GM21528 (cell line): Measurements from ENCODE around the gene PLCB1.
"Not testable (repeated sequence)": the region's sequence is repeated elsewhere in the genome, so short reads cannot be mapped to it uniquely, and the experiment has no call there.

Experiments used
- ATAC-seq: cut with Tn5 transposase; IDR thresholded peaks from one replicate; pipeline ENCODE4 v1.9.1; 2021; ENCODE audit warnings: mild to moderate bottlenecking, moderate library complexity; ENCODE audit not compliant: unreplicated experiment, low FRiP score

The PLCB1 gene

DNA sequence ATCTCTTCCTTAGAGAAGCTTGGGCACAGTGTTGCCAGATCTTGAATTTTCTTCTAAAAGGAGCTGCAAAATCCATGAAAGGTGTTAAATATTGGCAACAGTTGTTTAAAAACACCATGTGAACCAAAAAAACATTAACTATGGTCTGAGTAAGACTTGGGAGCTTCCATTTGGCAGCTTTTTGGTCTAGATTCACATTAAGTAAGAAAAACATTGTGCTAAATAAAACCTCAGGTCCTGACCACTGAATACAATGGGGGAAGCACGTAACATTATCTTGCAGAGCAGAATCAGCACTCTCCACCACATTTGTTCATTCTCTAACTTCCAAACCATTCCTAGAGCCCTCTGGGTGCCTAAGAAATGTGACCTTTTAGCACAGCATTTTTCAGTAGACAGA lies 499.2 kb downstream of the PLCB1 start:
- ATAC-seq: no peak

DNA sequence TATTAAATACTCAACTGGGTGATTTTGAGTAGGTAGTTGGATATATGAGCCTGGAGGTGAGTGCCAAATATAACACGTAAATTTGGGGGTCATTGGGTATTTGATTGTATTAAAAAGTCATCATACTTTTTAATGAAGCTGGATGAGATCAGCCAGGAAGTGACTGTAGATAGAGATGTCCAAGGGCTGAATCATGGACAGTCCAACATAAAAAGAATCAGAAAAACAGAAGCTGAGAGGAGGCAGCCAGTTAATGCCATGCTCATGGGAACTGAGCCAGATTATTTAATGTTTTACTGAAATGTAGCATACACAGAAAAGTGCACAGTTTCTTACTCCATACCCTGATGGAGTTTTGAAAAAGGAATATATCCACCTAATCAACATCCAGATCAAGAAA lies 501.3 kb downstream of the PLCB1 start:
- ATAC-seq: no peak

DNA sequence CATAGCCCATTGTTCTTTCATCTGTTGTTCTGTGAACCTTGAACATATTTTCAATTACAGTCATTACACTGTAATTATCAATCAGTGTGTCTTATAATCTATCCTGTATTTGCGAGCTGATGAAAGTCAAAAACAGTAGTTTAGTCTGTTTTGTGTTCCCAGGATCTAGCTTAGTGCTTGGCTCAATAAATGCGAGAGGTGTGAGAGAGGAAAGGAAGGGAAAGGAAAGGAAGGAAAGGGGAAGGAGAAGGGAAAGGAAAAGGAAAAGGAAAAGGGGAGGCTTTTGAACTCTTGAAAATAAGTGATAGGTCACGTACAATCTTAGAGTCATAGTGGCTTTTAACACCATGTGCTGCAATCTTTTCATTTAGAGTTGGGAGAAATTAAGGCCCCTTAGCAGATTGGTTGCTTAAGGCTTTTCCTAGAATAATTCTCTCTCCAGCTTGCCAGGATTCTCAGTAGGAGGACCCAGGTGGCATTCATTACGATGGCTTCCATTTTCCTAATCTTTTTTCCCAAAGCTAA lies 503.0 kb downstream of the PLCB1 start:
- no peak for ATAC-seq

DNA sequence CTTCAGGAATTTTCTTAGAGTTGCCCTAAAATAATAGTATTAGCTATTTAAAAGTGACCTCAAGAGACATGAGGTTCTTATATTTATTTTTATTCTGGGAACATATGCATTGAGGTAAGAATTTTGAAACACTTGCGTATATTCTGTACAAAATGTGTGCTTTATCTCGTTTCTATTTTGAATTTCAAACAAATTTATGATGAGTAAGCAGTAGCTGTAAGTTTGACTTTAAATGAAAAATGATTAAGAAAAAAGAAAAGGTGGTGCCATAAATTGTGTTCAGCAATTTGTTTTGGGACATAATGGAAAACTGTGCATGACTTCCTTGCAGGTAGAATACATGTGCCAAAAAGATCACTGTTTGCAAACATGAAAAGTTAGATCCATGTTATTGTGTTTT lies 503.8 kb downstream of the PLCB1 start:
- ATAC-seq: no peak

DNA sequence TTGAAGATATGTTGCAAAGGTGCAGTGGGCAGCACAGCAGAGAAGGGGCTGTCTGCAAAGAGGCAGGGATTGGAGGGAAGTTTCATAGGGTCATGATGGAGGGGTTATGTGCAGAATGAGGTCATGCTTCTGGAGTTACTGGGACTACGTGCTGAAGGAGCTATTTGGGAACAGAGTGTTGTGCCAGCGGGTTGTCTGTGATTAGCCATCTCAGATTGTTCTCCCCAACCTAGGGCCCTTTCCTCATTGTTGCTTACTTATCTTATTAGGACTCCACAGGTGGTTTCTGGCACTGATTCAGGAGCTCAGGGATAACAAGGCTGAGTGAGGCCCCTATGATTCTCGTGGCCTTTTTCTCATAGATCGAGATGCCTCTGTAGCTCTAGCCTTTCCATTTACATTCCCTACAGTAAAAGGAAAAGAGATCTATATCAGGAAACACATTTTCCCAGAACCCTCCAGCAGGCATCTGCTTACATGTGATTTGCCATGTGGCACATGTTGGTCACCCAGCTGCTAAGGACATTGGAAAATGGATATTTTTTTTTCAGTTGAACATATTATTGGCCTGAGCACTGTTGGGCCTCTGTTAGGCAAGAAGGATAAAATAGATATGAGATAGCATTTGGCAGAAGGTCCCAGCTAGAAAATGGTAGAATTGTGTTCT lies 507.2 kb downstream of the PLCB1 start:
- no peak for ATAC-seq

DNA sequence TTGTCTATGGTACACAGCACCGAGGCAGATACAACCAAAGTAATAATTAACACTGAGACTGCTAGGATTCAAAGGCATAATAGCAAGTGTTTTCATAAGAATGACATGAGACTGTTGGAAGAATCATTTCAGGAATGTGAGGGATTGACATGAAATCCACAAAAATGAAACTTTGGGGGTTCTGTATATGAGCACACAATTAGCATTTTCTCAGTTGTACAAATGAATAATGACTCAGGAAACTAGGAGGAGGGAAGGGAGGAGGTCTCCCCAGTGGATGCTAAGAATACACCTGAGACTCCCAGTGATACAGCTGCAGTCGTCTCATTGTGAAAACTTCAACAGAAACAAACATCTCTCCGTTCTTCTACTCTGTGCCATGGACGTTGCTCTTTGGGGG lies 508.4 kb downstream of the PLCB1 start:
- no peak for ATAC-seq

DNA sequence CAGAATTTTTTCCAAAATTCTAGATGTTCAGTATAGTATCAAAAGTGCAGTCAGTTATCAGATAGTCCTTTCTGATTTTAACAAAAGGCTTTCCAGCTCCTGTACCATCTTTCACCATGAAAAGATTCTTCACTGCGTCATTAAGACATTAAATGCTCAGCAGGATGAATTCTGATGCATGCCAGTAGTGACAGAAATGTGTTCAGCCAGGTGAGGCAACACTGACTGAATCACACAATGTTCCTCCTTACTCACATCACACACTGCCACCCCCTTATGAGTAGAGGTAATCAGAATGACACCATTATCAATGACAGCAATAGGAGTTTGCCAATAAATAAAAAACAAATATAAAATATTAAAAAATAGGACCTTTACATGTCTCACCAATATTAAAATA lies 510.2 kb downstream of the PLCB1 start:
- ATAC-seq: no peak

DNA sequence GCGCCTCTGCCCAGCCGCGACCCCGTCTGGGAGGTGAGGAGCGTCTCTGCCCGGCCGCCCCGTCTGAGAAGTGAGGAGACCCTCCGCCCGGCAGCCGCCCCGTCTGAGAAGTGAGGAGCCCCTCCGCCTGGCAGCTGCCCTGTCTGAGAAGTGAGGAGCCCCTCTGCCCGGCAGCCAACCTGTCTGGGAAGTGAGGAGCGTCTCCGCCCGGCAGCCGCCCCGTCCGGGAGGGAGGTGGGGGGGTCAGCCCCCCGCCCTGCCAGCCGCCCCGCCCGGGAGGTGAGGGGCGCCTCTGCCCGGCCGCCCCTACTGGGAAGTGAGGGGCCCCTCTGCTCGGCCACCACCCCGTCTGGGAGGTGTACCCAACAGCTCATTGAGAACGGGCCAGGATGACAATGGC lies 512.4 kb downstream of the PLCB1 start:
- not testable (repeated sequence) for ATAC-seq

DNA sequence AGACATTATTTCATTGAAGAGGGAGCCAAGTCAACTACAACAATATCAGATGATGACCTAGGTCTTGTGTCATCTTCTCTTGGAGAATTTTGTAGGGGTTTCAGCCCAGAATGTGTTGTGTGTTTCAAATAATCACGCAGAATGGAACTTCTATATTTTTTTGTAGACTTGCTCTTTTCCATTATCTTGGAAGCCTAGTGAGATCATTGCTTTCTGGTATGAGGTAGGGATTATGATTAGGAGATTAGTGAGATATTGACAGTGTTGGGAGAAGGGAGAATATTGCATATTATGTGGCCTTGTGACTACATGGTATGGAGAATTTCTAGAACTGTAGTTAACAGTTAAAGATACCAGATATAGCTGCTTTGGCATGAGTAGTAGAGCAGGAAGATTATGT lies 513.3 kb downstream of the PLCB1 start:
- no peak for ATAC-seq

DNA sequence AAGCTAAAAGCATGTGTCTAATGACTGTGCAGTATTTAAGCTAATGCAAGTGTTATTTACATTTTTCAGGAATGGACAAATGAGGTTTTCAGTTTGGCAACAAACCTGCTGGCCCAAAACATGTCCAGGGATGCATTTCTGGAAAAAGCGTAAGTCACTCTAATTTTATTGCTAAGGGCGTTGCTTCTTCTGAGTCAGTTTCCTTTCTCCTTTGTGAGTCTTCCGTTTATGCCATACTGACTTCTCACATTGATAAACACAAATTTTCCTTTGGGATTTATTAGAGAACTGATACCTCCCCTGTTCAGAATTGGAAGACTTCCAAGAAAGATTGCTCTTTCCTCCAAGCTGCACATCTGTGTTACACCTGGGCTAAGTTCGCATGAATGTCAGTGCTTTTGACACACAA lies 514.0 kb downstream of the PLCB1 start:
- no peak for ATAC-seq

DNA sequence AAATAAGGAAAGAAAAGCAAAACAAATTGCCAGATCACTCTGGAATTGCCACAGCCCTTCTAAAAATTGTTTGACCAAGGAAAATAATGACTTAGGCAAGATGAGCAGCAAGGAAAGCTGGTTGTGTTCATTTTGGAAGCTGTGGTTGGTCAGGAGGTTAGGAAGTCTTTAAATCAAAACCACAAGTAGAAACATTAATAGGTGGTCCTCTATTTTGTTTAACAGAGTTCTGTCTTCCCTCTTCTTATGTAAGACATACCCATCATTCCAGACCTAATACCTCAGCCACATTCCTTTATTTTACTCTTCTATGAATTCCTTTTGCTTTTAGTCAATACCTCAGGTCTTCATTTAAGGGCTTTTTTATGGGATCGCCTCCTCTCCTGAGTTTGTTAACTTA lies 514.6 kb downstream of the PLCB1 start:
- no peak for ATAC-seq

DNA sequence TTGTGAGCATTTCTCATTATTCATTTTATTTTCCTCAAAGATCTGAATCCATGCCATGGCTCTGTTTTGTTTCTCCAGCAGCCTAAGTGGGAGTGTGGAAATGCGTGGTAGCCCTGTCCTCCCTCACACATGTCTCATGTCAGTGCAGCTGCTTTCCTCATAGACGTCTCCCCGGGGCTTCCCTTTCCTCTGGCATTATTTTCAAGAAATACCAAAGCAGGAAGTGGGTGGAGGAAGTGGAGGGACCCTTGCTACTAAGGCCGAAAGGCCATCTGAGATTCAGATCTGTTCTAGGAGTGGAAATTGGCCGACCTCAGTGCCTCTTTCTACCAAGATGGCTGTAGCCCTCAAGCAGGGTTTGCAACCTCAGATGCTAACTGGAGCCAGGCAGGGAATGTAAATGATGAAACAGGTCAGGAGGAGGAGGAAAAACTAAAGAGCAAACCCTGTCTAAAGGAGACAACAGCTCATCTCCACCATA lies 515.9 kb downstream of the PLCB1 start:
- ATAC-seq: no peak

DNA sequence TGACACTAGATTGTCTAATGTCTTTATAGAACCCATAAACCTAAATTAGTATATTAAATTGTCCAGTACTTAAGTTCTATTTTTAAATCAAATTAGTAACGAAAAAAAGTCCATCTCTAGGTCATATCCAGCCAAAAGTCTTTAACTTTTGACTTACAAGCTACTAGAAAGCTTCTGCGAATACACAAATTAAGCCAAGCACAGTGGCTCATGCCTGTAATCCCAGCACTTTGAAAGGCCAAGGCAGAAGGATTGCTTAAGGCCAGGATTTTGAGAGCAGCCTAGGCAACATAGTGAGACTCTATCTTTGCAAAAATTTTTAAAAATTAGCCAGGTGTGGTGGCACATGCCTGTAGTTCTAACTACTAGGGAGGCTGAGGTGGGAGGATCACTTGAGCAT lies 516.4 kb downstream of the PLCB1 start:
- no peak for ATAC-seq

DNA sequence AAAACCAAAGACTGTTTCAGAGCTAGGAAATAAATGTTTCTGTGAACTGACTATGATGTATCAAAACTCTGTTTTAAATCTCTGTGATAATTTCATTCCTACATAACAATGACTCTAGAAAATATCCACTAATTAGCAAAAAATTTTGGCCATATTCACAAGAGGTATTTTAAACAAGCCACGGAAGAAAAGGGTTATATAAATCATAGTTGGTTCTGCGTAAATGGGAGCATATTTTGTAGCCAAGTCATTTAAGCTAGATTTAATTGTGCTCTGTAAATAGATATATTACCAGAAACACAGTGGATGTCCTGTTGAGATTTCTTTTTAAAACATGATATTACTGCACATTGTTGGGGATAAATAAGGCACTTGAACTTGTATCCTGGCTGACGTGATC lies 520.3 kb downstream of the PLCB1 start:
- ATAC-seq: no peak

DNA sequence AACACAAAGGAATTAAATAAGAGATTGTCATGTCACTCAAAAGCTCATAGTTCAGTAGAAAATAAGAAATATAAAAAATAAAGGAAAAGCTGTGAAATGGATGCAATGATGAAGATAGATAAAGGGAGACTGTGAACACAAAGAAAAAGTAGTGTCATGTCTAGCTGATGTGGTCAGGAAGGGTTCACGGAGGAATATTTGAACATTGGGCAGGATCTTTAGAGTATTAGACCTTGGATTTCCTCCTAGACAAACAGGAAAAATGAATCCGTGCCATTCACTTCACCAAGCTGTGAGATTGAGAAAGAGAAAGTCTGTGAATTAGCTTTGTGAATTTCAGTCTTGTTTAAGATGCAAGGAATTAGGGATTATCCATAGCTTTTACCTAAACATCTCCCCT lies 522.4 kb downstream of the PLCB1 start:
- no peak for ATAC-seq

DNA sequence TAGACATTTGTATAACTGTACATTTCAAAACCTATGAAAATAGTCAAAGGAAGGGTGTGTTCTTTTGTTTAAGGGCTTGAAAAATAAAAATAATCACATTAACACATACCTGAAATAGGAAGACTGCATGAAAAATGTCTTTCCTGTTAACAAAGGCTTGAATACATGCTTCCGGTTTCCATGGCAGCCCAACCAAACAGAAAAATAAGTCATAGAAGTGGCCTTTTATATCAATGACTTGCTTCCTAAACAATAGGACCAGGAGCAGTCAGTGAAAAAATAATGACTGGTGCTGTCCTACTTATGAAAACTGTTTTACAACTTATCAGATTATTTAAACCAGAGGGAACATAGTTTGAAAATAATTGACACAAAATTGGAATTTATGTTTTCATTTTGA lies 524.3 kb downstream of the PLCB1 start:
- ATAC-seq: no peak

DNA sequence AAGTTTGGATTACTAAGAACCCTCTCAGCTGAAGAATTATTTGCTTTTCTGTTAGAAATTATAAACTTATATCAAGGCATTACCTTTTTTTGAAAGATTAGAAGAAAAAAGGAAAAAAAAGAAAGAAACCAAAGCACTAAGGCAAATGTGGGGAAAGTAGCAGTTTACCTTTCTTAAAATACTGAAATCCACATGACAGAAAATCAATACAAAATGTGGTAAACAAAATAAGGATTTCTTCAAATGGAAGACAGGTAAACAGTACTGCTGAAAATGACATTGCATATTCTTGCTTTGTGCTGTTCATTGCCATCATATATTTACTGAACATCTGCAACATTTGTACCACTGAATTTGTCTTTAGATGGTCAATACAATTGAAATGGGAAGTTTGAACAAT lies 525.6 kb downstream of the PLCB1 start:
- ATAC-seq: no peak

DNA sequence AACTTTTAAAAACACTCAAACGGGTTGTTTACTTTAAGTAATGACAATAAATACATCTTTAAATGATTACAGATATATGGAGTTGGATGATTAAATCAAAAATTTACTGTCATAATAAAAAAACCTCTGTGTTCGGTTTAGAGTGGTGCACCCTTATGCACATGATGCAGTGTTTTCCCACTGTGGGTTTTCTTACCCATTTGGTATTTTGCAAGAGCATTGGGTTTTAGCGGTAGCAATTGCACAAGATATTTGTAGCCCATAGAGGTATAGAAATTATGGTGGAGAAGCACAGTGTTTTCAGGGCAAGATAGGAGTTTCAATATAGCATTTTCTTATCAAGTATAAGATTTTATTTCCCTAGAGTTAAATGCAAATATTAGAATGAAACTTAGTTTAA lies 526.0 kb downstream of the PLCB1 start:
- no peak for ATAC-seq

DNA sequence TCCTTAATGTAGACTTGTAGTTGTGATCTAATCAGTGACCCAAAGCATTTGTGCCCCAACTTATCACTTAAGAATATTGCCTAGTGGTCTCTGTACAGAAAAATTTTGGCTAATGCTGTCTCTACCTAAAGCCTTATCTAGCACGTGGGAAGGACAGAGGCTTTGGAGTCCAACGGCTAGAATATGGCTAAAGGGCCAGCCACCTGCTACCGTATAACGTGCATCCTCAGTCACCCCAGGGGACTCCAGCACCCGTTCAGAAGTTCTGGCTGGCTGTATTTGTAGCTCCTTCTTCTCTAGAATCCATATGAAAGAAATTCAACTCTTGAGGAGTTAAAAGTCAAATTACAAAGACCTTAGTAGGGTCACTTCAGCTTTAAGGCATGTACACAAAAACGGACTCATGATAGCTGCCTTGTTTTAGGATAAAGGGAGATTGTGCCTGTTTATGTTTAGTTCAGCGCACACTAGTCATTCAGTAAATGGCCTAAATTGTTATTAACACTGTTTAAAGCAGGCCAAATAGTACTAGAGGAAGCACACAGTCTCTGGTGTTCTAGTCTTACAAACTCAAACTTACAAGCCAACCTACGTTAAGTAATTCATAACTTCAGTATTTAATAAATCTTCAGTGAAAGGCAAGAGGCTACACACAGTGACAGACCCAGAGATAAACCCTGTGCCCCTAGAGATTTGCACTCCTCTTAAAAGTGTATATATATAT lies 529.3 kb downstream of the PLCB1 start:
- ATAC-seq: no peak

DNA sequence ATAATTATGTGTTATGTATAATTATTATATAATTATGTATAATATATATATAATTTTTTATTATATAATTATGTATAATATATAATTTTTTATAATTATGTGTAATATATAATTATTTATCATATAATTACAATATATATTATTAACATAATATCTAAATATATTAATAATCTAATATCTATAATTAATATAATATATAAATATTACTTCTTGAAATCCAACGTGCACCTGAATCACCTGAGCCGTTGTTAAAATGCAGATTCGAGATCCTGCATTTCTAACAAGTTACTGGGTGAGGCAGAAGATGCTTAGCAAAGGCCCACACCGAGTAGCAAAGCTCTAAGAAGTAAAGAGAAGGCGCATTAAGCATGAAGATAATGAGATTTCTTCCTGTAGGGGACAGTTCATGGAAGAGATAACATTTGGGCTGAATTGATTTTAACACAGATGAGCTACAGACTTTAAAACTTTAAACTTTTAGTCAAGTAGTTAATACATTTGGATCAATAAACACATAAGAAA lies 530.4 kb downstream of the PLCB1 start:
- ATAC-seq: no peak

DNA sequence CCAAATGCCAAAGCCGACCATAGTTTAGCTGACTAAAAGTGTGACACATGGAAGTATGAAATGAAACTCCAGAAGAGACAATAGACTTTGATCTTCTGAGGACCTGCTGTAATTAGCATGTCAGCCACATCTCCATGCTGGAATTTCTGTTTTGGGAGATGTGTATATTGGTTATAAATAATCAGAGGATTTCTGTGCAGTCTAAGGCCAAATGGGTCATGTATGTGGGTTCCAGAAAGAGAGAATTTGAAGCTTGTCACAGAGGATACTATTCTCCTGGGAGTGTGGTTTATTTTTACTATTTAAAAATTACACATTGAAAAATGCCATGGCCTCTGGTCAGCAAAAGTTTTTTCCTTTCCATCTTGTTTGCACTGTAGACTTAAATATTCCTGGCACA lies 531.4 kb downstream of the PLCB1 start:
- ATAC-seq: no peak

DNA sequence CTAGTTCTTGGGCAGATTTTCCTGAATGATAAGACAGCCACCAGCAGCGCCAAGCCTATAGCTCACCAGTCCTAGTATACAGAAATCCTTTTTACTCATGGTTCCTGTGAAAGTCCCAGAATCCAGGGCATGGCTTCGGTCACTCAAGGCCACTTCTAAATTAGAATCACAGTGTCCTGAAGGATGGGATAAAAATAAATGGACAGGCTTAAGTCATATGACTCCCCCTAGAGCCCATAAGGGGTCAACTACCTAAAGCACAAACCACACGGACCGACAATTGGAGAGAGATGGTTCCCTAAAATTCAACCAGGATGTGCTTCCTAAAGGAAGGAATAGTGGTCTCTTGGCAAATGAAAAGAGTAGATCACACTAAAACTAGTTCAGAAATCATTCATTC lies 532.7 kb downstream of the PLCB1 start:
- no peak for ATAC-seq
